ENCODE data around the gene THBD.

Gene THBD

DNA sequence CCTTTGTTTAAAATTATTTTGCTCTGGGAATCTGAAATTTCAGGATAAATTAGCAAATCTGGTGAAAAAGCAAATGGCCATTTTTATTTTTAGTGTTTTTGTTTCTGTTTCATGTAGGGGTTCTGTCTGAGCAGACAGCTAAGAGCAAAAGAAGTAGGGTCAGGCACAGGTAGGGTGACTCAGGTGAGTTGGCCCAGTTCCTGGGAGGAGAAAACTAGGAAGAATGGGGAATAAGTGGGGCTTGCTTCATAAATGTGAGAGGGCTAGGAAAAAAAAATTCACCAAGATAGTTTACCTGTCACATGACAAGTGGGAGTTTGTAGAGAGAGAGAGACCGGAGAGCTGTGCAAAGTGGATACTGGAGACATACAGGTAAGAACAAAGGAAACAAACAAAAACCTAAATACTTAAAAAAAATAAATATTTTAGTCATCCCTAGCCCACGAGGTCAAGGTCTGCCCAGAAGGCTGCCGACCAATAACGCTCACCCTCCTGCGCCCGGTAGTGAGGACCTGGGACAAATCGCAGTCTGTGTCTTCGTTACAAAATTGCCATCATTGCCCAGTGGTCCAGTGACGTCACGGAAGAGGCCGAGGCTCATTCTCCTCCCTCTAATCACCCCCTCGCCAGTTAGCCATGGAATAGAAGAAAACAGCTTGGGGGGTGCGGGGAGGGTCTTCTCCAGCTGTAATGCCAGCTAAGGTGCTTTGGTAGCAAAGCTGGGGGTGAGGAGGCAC, 2.3 kb downstream of the THBD start:
- Histone ChIP-seq H3K36me3 (replicated peaks; ENCODE audit: insufficient read depth, low read length) (no peaks in the 10 kb centered on the region), H3K4me3 (ENCODE audit: low read length) (no peak overlapping the region), H3K27me3 (replicated peaks; ENCODE audit: insufficient read depth, low read length) (no peaks in the 10 kb centered on the region), H2AFZ (ENCODE audit: low read length) (no peak overlapping the region), H3K4me2 (ENCODE audit: low read depth, low read length) (no peak overlapping the region), H3K9me2 (replicated peaks; ENCODE audit: insufficient read depth, low read length) (no peaks in the 10 kb centered on the region), H3K4me1 (ENCODE audit: low read length) (no peaks in the 10 kb centered on the region), H3K9me3 (replicated peaks; ENCODE audit: insufficient read depth, low read length) (no peaks in the 10 kb centered on the region), H3K9ac (ENCODE audit: low read length) (no peak overlapping the region), H3K27ac (ENCODE audit: low read length) (no peak overlapping the region), H3K79me2 (ENCODE audit: low read length) (no peaks in the 10 kb centered on the region), H4K20me1 (ENCODE audit: insufficient read depth, low read length) (no peaks in the 10 kb centered on the region), H3F3A (ENCODE audit: insufficient read depth, low read length) (no peaks in the 10 kb centered on the region)
- TF ChIP-seq EZH2phosphoT487 (IDR thresholded peaks at IDR 0.05; ENCODE audit: low read length) (no peak), EZH2 (optimal IDR thresholded peaks at IDR 0.05; ENCODE audit: low read depth, low read length) (no peak)
- TF ChIP-seq, protein P1, sequence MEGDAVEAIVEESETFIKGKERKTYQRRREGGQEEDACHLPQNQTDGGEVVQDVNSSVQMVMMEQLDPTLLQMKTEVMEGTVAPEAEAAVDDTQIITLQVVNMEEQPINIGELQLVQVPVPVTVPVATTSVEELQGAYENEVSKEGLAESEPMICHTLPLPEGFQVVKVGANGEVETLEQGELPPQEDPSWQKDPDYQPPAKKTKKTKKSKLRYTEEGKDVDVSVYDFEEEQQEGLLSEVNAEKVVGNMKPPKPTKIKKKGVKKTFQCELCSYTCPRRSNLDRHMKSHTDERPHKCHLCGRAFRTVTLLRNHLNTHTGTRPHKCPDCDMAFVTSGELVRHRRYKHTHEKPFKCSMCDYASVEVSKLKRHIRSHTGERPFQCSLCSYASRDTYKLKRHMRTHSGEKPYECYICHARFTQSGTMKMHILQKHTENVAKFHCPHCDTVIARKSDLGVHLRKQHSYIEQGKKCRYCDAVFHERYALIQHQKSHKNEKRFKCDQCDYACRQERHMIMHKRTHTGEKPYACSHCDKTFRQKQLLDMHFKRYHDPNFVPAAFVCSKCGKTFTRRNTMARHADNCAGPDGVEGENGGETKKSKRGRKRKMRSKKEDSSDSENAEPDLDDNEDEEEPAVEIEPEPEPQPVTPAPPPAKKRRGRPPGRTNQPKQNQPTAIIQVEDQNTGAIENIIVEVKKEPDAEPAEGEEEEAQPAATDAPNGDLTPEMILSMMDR (IDR thresholded peaks at IDR 0.05; ENCODE audit: low read length): no peak
- DNase-seq: no peak

DNA sequence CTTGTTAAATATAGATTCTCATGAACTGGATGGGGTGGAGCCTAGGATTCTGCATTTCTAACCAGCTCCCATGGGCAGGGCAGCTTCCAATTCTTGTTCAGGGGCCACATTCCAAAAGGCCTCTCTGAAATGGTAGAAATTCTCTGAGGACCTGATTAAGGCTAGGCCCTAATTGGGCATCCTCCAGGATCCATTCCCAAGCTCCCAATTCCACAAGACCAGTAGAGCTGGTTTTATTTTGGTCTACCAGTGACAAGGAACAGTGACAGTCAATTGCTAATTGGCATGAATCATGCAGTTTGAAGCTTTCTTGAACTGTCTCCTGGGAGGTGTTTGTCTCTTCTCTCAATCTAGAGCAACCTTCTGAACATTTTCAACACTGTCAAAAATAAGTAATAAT, 3.0 kb downstream of the THBD start:
- no peak overlapping the region for H2AFZ ChIP-seq (ENCODE audit: low read length)
- no peaks in the 10 kb centered on the region for H3F3A ChIP-seq (ENCODE audit: insufficient read depth, low read length)
- H3K36me3 ChIP-seq (replicated peaks; ENCODE audit: insufficient read depth, low read length): no peaks in the 10 kb centered on the region
- H3K9me3 ChIP-seq (replicated peaks; ENCODE audit: insufficient read depth, low read length): no peaks in the 10 kb centered on the region
- H3K27me3 ChIP-seq (replicated peaks; ENCODE audit: insufficient read depth, low read length): no peaks in the 10 kb centered on the region
- TF ChIP-seq EZH2 (optimal IDR thresholded peaks at IDR 0.05; ENCODE audit: low read depth, low read length) (no peak), EZH2phosphoT487 (IDR thresholded peaks at IDR 0.05; ENCODE audit: low read length) (no peak)
- TF ChIP-seq, protein P1 (IDR thresholded peaks at IDR 0.05; ENCODE audit: low read length): no peak
- no peaks in the 10 kb centered on the region for H4K20me1 ChIP-seq (ENCODE audit: insufficient read depth, low read length)
- H3K9me2 ChIP-seq (replicated peaks; ENCODE audit: insufficient read depth, low read length): no peaks in the 10 kb centered on the region
- H3K9ac ChIP-seq (ENCODE audit: low read length): no peak overlapping the region
- no peaks in the 10 kb centered on the region for H3K4me1 ChIP-seq (ENCODE audit: low read length)
- H3K4me3 ChIP-seq (ENCODE audit: low read length): no peak overlapping the region
- H3K4me2 ChIP-seq (ENCODE audit: low read depth, low read length): no peak overlapping the region
- no peaks in the 10 kb centered on the region for H3K79me2 ChIP-seq (ENCODE audit: low read length)
- H3K27ac ChIP-seq (ENCODE audit: low read length): no peak overlapping the region
- DNase-seq: no peak

DNA sequence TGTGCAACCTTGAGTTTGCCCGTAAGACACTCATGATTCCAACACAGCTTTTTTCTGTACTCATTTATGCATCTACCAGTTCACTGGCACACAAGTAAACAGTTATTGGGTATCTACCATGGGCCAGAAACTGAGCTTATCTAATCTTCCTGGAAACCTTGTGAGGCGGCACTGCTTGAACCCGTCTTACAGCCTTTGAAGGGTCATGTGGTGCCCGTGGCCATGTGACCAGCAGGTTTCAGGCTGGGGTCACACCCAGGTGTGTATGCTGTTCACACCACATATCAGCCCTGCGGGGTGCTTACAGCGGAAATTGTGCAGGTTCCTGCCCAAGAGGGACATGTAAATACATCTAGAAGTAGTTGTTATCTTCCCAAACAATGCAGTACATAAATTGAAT, 6.1 kb downstream of the THBD start:
- Histone ChIP-seq H2AFZ (ENCODE audit: low read length) (no peak overlapping the region), H3K27ac (ENCODE audit: low read length) (no peak overlapping the region), H3K36me3 (replicated peaks; ENCODE audit: insufficient read depth, low read length) (no peaks in the 10 kb centered on the region), H3K79me2 (ENCODE audit: low read length) (no peaks in the 10 kb centered on the region), H3K27me3 (replicated peaks; ENCODE audit: insufficient read depth, low read length) (no peaks in the 10 kb centered on the region), H3K4me1 (ENCODE audit: low read length) (no peaks in the 10 kb centered on the region), H4K20me1 (ENCODE audit: insufficient read depth, low read length) (no peaks in the 10 kb centered on the region), H3K9me2 (replicated peaks; ENCODE audit: insufficient read depth, low read length) (no peaks in the 10 kb centered on the region), H3K9ac (ENCODE audit: low read length) (no peak overlapping the region), H3K9me3 (replicated peaks; ENCODE audit: insufficient read depth, low read length) (no peaks in the 10 kb centered on the region), H3K4me2 (ENCODE audit: low read depth, low read length) (no peak overlapping the region), H3K4me3 (ENCODE audit: low read length) (no peak overlapping the region), H3F3A (ENCODE audit: insufficient read depth, low read length) (no peaks in the 10 kb centered on the region)
- no peak for DNase-seq
- TF ChIP-seq EZH2phosphoT487 (IDR thresholded peaks at IDR 0.05; ENCODE audit: low read length): no peak
- no peak for TF ChIP-seq EZH2 (optimal IDR thresholded peaks at IDR 0.05; ENCODE audit: low read depth, low read length)
- TF ChIP-seq, protein P1 (IDR thresholded peaks at IDR 0.05; ENCODE audit: low read length): no peak
